C4-2B (cell line): ENCODE data around the gene PRKCB.

ENCODE experiments used
- ZFX ChIP-seq: fragments of 450-650 bp; IDR thresholded peaks from 2 replicates; pipeline ENCODE4 v1.6.1; 2017
- TF ChIP-seq, protein P1 (sequence below): fragments of 450-650 bp; conservative IDR thresholded peaks from 2 replicates; pipeline ENCODE4 v1.5.1; 2017; ENCODE audit warnings: mild to moderate bottlenecking

DNA sequence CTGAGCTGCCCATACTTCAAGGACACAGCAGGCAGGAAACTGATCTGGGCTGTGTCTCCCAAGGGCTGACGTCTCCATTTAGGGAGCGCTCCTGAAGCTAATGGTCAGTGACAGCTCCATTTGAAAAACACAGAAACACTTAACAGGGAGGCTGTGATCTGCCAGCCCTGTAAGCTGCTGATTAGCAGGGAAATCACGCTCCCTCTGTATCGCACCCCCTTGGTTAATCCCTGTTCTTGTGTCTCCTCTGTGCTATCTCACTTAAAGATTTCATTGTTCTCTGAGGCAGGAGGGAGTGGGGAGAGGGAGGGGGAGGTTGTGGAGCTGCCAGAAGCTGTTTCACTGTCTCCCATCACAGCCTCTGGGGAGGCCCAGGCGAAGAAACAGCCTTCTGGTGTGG, 372.9 kb downstream of the PRKCB start:
- TF ChIP-seq, protein P1, sequence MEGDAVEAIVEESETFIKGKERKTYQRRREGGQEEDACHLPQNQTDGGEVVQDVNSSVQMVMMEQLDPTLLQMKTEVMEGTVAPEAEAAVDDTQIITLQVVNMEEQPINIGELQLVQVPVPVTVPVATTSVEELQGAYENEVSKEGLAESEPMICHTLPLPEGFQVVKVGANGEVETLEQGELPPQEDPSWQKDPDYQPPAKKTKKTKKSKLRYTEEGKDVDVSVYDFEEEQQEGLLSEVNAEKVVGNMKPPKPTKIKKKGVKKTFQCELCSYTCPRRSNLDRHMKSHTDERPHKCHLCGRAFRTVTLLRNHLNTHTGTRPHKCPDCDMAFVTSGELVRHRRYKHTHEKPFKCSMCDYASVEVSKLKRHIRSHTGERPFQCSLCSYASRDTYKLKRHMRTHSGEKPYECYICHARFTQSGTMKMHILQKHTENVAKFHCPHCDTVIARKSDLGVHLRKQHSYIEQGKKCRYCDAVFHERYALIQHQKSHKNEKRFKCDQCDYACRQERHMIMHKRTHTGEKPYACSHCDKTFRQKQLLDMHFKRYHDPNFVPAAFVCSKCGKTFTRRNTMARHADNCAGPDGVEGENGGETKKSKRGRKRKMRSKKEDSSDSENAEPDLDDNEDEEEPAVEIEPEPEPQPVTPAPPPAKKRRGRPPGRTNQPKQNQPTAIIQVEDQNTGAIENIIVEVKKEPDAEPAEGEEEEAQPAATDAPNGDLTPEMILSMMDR: no peak
- TF ChIP-seq ZFX: no peak
